ENCODE measurements around the gene SOAT2.
A peak's percentile ranks its signal among the peaks of the same experiment; 100 is the strongest.
"Not testable (repeated sequence)": the region's sequence is repeated elsewhere in the genome, so short reads cannot be mapped to it uniquely, and the experiment has no call there.

The SOAT2 gene

DNA sequence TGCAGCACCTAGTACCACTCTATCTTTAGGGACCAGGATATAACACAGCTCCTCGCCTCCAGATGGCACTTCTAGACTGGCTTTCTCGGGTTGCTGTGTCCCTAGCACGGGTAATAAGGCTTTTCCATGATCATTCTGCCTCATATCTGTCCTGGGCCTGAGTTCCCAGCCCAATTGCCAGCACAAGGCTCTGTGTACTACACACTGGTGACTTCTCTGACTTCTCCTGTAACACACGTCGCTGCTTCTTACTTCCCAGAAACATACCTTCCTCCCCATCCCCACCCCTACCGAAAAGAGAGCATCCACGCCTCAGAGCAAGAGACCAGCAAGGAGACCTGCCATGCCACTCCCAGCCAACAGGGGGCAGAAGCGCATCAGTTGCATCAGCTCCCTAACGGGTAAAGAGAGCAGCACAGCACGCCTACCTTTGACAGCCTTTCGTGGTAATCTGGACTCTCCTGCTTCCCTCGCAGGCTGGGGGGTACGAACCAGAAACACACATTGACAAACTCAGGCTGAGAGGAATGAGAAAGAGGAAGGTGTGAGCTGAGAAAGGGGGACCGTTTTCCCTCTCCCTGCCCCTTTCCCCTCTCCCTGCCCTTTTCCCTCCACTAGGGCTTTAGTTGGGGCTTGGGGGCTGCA lies 56.0 kb downstream of the SOAT2 start:
- peak; percentile 68 for DNase-seq

DNA sequence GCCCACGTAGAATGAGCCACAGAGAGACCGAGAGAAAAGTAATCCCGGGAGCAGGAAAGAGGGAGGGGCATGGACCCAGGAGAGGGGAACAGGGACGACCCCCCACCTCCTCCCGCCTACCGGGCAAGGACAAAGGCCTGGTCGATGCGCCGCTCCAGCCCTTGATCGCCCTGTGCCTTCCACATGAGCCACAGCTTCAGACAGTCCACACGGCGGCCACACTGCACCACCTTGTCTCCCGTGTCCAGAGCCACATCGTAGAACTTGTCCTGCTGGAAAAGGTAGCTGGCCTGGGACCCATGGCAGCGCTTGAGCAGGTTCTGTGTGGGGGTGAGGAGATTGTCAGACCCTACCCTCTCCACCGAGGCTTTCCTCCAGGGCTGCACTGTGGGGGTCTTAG lies 56.7 kb downstream of the SOAT2 start:
- DNase-seq = no peak

DNA sequence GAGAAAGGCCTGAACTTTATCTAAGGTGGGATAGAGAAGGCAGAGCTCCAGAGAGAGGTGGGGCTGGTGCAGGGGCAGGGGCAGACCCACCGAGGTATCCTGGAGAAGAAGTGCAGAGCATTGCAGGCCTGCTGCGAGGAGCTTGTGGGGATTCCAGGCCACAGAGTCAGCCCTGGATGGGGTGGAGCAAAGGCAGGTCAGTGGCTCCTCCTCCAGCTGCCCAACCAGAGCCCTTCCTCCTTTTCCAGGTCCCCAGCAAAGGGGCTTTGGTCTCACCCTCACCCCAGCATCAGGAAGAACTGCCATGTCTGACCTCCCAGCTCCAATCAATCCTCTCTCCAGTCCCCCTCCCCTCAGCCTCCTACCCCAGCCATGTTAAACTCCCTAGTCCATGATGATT lies 57.4 kb downstream of the SOAT2 start:
- DNase-seq = no peak

DNA sequence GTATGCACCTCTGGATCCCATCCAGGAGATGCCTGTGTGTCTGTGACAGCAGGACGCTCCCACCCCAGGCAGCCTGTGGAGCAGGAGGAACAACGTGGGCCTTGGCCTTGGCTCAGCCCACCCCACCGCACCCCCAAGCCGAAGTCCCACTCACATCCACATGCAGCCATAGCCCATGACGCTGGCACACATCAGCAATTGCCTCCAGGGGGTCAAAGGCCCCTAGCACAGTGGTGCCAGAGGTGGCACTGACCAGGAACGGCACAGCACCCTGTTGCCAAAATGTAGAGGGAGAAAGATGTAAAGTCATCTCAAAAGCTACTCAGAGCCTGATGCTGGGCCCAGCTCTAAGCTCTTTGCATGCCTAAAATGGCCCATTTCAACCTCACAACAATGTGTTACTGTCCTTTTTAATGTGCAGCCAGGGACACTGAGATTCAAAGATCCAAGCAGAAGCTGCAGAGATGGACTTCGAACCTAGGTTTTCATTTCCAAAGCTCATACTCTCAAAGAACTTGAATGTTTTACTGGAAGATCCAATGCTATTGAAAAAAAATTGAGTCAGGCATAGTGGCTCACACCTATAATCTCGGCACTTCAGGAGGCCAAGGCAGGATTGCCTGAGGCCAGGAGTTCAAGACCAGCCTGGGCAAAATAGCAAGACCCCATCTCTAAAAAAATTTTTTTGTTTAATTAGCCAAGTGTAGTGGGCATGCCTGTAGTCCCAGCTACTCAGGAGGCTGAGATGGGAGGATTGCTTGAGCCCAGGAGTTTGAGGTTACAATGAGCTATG lies 58.0 kb downstream of the SOAT2 start:
- no peak for DNase-seq

DNA sequence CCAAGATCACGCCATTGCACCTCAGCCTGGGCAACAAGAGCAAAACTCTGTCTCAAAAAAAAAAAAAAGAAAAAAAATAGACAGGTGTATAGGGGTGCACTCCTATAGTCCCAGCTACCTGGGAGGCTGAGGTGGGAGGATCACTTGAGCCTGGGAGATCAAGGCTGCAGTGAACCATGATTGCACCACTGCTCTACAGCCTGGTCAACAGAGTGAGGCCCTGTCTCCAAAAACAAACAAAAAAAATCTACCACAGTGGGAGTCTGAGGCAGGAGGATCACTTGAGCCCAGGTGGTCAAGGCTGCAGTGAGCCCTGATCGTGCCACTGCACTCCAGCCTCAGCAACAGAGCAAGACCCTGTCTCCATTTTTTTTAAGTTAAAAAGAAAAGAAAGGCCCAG lies 59.7 kb downstream of the SOAT2 start:
- not testable (repeated sequence) for DNase-seq

DNA sequence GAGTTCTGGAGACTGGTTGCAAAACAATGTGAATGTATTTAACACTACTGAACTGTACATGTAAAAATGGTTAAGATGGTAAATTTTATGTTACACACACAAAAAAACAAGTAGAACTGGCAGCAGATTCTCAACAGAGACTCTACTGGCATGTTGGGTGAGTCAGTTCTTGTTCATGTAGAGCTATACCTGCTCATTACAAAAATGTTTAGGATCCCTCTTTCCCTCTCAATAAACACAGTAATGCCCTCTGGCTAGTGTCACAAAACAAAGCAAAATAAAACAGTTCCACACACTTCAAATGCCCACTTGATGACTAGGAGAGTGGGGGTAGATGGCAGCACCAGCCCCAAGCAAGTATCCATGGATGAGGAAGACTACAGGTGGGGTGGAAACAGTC lies 63.6 kb downstream of the SOAT2 start:
- no peak for DNase-seq

DNA sequence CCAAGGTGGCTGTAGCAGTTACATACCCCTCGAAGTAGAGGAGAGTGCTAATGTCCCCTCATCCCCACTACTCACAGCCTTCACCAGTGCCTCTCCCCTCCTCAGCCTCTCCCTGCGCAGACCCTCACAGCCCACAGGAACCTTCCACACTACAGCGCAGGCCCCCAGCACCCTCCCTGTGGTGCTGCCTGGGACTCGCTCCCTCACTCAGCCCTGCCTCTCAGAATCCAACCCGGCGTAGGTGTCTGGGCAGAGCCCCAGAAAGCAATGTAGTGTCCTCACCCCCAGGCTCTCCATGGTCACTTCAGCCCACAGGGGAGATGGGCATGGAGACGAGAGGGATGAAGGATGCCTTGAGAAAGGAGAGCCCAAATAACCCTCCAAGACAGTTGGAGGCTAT lies 66.4 kb downstream of the SOAT2 start:
- no peak for DNase-seq

DNA sequence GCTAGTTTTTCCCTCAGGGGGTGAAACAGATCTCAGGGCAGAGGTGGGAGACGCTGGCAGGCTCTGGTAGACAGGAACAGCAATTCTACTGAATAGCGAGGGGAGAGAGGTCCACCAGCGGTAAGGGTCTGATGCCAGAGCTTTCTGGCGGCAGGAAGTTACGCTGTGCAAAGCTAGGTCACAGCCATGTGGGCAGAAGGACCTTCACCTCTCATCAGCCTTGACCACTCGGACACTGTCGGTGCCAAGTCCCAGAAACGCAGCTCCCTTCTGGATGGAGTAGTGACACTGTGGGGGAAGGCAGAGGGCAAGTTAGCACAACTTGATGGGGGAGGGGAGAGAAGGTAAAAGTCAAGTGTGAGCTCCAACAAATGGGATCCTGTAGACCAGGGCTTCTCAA lies 66.9 kb downstream of the SOAT2 start:
- no peak for DNase-seq

DNA sequence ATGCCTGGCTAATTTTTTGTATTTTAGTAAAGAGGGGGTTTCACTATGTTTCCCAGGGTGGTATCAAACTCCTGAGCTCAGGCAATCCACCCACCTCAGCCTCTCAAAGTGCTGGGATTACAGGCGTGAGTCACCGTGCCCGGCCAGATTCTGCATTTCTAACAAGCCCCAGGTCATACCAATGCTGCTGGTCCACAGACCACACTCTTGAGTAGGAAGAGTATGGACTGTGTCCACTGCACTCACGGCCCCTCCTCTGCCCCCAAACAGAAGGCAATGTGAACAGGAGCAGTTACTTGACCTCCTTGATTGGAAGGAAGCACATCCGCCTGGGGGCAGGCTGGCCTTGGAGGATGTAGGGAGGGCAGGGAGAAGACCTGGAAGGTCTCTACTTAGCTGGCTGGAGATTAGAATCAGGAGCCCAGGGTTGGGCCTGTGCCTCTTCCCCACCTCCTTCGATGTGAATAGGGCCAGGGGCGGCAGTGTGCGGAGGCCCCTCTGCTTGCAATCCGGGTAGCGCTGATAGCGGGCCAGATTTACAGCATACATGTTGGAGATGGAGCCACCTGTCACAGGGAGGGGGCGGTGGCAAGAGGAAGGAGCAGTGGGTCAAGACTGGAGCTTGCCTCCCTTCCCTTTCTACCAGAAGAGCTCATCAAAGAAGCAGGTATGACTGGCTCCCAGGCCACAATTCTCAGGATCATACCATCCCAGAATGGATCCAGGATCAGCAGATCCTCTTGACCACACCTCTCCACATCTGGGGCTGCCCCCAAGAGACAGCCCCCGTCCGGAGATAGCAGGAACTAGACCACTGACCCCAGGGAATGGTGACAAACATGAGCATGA lies 67.8 kb downstream of the SOAT2 start:
- DNase-seq = no peak

DNA sequence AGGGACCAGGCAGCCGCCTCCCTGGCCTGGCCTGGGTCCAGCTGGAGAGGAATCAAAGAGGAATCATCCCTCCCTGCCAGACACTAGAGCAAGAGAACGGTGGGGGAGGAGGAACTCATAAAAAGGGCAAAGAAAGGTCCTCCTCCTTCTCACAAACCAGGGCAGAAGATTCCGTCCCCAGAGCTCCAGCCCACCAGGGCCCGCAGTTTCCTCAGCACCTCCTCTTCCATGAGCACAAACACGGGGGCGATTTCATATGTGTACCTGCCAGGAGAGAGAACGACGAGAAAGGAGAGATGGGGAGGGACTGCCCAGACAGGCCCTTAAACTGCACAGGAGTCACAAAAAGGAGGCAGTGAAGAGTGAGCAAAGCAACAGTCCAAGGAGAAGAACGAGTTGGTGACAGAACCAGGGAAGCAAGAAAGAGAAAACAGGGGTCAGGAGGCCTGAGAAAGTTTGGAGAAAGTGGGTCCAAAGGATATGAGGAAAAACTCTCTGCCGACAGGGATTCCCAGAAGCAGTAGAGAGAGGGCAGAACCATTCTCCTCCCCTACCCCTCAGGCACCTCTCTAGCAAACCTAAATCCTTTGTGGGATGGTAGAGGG lies 68.5 kb downstream of the SOAT2 start:
- no peak for DNase-seq

DNA sequence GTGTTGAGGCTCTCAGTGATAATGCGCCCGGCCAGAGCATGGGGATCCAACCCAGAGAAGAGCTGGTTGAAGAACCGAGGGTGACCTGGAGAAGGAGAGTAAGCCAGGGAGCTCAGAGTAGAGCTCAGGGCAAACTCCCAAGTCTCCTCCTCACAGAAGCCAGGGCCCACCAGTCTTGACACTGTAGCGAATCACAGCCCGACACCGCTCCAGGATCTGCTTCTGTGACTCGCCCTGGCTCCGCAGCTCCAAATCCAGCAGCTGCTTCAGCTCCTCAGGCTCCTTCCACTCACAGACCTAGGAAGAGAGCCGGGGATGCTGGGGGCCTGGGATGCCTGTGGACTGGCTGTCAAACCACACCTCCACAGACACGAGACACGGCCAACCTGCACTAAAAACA lies 69.1 kb downstream of the SOAT2 start:
- DNase-seq = no peak

DNA sequence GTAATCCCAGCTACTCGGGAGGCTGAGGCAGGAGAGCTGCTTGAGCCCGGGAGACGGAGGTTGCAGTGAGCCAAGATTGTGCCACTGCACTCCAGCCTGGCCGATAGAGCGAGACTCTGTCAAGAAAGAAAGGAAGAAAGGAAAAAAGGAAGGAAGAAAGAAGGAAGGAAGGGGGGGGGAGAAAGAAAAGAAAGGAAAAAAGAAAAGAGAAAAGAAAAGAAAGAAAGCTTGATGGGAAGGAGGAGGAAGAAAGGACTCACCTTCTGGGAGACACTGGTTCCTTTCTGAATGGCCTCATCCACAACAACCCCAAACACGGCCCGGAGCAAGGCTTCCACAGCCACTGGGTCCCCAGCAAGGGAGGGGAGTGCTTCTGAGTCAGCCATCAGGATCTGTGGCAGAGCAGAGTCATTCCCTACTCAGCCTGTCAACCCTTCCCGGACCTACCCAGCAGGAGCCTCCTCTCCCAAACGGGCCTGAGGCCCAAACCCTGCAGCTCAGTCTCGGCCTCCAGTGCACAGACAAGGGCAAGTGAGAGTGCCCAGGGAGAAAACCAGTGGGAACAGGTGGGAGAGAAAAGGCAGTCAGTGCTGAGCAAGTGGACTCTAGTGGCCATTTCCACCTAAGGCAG lies 69.9 kb downstream of the SOAT2 start:
- no peak for DNase-seq
